T-helper 2 cell treated with Interferon-gamma antibody and Interleukin-4, amounts not matched to agents 100 ng/mL and 5 ng/mL, for 36 hours (primary cell): ENCODE measurements around the gene CCDC196. TPM values are rescaled to one million over a fixed set of nuclear protein-coding genes. Genes with fewer than 3 reads are reported as not detected.

Experiments
- intact Hi-C: fragments of 100-400 bp; cut with micrococcal nuclease; formaldehyde crosslinking; loops from one replicate; pipeline ENCODE4 v1.15.1; 2023
- total RNA-seq: library from RNA; stranded (reverse); gene quantifications from 2 replicates; pipeline ENCODE4 v1.2.3, GENCODE V29; 2022

The CCDC196 gene
- total RNA-seq = not detected in 2 replicates

GRCh38 chr14:66485910-66486421, at the start of gene CCDC196:
TSS of gene CCDC196 (plus strand) at chr14:66486371. CDS start at chr14:66486503, 132 bp downstream.
- intact Hi-C loops = no loop called here

GRCh38 chr14:66440801-66441200, 45.4 kb upstream of the CCDC196 start:
- intact Hi-C loops = no loop called here

GRCh38 chr14:66442953-66443571, 43.1 kb upstream of the CCDC196 start:
- intact Hi-C loops = no loop called here

- intact Hi-C loops = no loop called here
These were observed 42.4 kb upstream of the CCDC196 start for GRCh38 chr14:66443785-66444184.

- intact Hi-C loops = no loop called here
These were observed 41.8 kb upstream of the CCDC196 start for GRCh38 chr14:66444271-66444927.

- intact Hi-C loops = no loop called here
These were observed 40.2 kb upstream of the CCDC196 start for GRCh38 chr14:66445936-66446335.

GRCh38 chr14:66453469-66453868, 32.7 kb upstream of the CCDC196 start:
- intact Hi-C loops = no loop called here

- intact Hi-C loops = no loop called here
These were observed 26.6 kb upstream of the CCDC196 start for GRCh38 chr14:66459603-66460002.

GRCh38 chr14:66464261-66464660, 21.9 kb upstream of the CCDC196 start:
- intact Hi-C loops = no loop called here

- intact Hi-C loops = no loop called here
These were observed 17.3 kb upstream of the CCDC196 start for GRCh38 chr14:66468778-66469367.

GRCh38 chr14:66471584-66471983, 14.6 kb upstream of the CCDC196 start:
- intact Hi-C loops = no loop called here

GRCh38 chr14:66472251-66472650, 13.9 kb upstream of the CCDC196 start:
- intact Hi-C loops = no loop called here

- intact Hi-C loops = no loop called here
These were observed 12.9 kb upstream of the CCDC196 start for GRCh38 chr14:66473223-66473622.

- intact Hi-C loops = no loop called here
These were observed 9.2 kb upstream of the CCDC196 start for GRCh38 chr14:66476964-66477363.

GRCh38 chr14:66477567-66477966, 8.6 kb upstream of the CCDC196 start:
- intact Hi-C loops = no loop called here

GRCh38 chr14:66482873-66483272, 3.3 kb upstream of the CCDC196 start:
- intact Hi-C loops = no loop called here

GRCh38 chr14:66483322-66483721, 2.8 kb upstream of the CCDC196 start:
- intact Hi-C loops = no loop called here

- intact Hi-C loops = no loop called here
These were observed 1.1 kb upstream of the CCDC196 start for GRCh38 chr14:66485029-66485428.

- intact Hi-C loops = no loop called here
These were observed 993 bp downstream of the CCDC196 start for GRCh38 chr14:66487164-66487563.

GRCh38 chr14:66490143-66491111, 4.3 kb downstream of the CCDC196 start:
- intact Hi-C loops = no loop called here

- intact Hi-C loops = no loop called here
These were observed 7.6 kb downstream of the CCDC196 start for GRCh38 chr14:66493750-66494149.
